SH-SY5Y (cell line): ENCODE data around the gene TUSC2.

Experiments
- GATA2 ChIP-seq: IDR thresholded peaks from 2 replicates; pipeline ENCODE4 v1.6.1; 2011; ENCODE audit warnings: mild to moderate bottlenecking, low read depth, low read length
- GATA3 ChIP-seq: IDR thresholded peaks from 2 replicates; pipeline ENCODE4 v1.6.1; 2011; ENCODE audit warnings: low read depth, mild to moderate bottlenecking, low read length, moderate library complexity

The TUSC2 gene

DNA sequence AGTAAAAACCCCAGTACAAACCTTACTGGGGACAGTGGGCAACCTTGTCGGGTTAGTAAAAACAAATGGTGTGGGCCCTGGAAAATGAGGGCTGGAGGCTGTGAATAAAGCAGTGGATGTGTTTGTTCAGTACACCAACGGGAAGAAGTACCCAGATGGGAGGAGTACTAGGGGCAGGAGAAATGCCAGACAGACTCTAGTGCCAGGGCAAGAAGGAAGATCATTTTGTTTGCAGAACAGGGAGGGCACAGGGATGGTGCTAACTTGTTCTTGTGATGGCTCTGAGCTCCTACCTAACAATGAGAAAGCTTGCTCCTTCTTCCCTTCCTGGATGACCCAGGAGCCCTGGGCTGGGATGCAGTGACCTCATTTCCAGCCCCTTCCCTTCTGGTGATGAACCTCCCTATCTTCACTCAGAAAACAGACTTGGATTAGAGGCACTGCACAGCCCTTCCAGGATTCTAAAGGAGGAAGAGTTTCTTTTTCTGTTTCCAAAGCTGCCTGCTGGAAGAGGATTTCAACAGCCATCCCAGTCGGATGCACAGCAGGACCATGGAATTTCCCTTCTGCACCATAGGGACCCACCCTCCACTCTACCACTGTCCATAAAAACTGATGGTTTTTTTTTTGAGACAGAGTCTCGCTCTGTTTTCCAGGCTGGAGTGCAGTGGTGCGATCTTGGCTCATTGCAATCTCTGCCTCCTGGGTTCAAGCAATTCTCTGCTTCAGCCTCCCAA lies 6.5 kb upstream of the TUSC2 start:
- TF ChIP-seq GATA3 (no peak), GATA2 (no peak)

DNA sequence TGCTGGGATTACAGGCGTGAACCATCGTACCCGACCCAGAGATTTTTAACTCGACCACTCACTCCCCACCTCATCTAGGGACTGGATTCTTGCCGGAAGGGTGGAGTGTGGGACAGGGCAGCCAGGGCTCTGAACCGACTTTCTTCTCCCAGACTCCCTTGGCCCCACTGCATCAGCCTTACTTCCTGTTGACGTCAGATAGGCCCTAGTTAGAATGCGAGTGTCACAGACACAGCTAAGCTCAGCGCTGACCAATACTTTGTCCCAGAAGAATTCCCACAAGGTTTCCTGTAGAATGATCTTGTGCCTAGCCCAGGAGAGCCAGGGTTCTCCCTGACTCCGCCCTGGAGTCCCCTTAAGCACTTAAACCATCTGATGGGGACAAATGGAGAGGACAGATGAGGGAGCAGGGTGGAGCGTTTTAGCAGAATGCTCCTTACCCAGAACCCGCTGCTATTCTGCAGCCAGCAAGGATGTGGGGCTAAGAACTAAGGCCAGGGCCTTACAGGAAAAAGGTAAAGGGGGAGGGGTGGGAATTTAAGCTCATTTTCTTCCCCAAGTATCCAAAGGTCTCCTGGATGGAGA lies 5.8 kb upstream of the TUSC2 start:
- TF ChIP-seq GATA2 (no peak), GATA3 (no peak)

DNA sequence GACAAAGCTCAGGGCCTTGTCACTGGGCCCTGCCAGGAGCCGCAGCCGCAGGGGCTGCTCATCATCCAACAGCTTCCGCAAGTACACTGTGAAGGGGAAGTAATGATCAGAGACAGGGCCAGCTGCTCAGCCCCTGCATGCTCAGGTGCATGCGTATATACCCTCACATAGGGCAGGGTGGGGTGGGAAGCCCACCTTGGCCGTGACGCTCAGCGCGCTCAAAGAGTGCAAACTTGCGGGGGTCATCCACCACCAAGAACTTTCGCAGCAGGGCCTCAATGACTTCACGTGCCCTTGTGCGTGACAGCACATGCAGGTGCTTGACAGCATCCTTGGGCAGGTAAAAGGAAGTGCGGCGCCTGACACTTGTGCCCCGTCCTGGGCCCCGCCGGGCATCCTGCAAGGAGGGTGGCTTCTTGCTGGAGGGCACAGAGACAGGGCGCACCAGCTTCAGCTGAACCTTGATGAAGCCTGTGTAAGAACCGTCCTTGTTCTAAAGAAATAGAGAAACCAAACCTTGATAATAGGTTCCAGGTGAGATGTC lies 3.4 kb upstream of the TUSC2 start:
- TF ChIP-seq GATA2 (no peak), GATA3 (no peak)

GRCh38 chr3:50330330-50330729 lies 2.3 kb upstream of the TUSC2 start:
- no peak for TF ChIP-seq GATA2
- TF ChIP-seq GATA3: no peak

- TF ChIP-seq GATA2: no peak
- TF ChIP-seq GATA3: no peak
Measured at GRCh38 chr3:50327129-50327528, 894 bp downstream of the TUSC2 start.

DNA sequence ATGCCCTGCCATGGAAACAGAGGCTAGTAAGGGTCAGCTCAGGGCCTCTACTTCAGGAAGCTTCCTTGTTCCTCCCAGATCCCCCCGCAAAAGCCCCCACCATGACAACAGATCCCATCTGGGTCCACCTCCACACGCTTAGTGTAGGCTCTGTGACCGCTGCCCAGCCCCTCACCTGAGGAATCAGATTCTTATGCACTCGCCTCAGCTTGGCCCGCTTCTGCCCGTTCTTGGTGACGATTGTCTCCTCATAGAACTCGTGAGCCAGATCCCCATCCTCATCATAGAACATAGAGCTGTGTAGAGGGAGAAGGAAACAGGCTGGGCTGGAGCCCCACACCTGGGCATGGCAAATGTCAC lies 1.9 kb downstream of the TUSC2 start:
- TF ChIP-seq GATA3: no peak
- no peak for TF ChIP-seq GATA2

- TF ChIP-seq GATA2: no peak
- TF ChIP-seq GATA3: no peak
Measured at GRCh38 chr3:50325497-50326181, 2.4 kb downstream of the TUSC2 start.

GRCh38 chr3:50325113-50325480 lies 2.9 kb downstream of the TUSC2 start:
- TF ChIP-seq GATA2 (no peak), GATA3 (no peak)

DNA sequence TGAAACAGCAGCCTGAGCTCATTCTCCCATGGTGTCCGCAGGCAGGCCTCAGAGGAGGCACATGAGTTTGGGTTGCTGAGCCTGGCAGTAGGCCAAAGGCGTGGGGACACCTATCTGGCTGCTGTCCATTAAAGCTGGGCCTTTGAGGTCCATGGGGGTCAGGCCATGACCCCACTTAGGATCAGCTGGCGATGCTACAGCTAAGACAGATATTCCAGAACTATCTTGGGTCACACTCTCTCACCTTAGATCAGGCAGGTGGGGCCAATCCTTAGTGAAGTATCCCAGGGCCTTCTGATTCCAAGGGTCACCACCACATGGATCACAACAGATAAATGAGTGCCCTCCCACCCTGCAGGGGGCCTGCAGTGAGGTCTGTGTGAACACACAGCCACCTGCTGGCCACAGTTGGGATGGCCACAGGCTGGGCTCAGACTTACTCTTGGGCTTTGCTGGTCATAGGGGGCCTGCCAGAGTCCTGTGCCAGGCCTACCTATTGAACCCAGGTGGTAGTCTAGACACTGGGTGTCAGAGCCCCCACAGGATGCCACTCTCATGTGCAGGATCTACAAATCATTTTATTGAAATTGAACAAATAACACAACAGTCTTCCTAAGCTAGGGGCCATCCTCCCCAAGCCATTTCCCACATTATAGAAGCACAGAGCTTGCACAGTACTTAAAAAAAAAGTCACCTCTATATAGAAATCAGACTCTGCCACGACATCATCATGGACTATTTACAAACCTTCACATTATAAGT lies 3.5 kb downstream of the TUSC2 start:
- TF ChIP-seq GATA2: no peak
- no peak for TF ChIP-seq GATA3

- no peak for TF ChIP-seq GATA2
- no peak for TF ChIP-seq GATA3
Measured at GRCh38 chr3:50323614-50324199, 4.3 kb downstream of the TUSC2 start.

DNA sequence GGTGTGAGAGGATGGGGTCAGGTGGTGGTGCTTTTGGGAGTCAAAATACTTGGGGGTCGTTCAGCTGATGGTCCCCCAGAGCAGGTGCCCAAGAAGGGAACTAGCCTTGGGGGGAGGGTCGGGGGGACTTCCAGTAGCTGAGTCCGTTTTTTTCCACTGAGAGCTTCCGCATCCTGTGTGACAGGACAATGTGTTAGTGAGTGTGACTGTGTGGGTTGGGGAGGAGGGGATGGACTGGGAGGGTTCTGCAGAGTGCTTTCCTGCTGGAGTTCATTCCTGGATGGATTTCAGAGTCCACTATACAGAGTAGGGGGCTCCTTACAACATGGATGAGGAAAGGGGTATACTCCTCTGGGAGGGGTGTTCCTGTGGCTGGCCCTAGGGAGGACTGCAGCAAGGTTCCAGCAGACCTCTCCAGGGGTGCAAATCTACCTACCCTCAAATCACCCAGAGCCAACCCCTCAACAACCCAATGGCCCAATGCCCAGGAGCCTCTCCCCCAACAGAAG lies 4.9 kb downstream of the TUSC2 start:
- TF ChIP-seq GATA3 (no peak), GATA2 (no peak)

GRCh38 chr3:50322386-50323091 lies 5.5 kb downstream of the TUSC2 start, which contains the start of gene HYAL2:
Gene HYAL2 (minus strand): TSS chr3:50322745. CDS start chr3:50320489, 2,256 bp downstream.
- TF ChIP-seq GATA3 (no peak), GATA2 (no peak)

- no peak for TF ChIP-seq GATA3
- TF ChIP-seq GATA2: no peak
Measured at GRCh38 chr3:50322115-50322385, 6.0 kb downstream of the TUSC2 start.
